ENCODE measurements around the gene RTN1. TPM values are rescaled to one million over a fixed set of nuclear protein-coding genes. Genes with fewer than 3 reads are reported as not detected.

The RTN1 gene
- total RNA-seq, 1 experiment from 2014 or later: not detected

GRCh38 chr14:59863806-59864525 is 6.6 kb downstream of the RTN1 start:
- in situ Hi-C loops (cut with HindIII; ENCODE audit: low pct_unique_long_range_greater_than_20kb, low sequenced_read_pairs): no loop called here
- DNase-seq (ENCODE audit: low read depth): no peak

DNA sequence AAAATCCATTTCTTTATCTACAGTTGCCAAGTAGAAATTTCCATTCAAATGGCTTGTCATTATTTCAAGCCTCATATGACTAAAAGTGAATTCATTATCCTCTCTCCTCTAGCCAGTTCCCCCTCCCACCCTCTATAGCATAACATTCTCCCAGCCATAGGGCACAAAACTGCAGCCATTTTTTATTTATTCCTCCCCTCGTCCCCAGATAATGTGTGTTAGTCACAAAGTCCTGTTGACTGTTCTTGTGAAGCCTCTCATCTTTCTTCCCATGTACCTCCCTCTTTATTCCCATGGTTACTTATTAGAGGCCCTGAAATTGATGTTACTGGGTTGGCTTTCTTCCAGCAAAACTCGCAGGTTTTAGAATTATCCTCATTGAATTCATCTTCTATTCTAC is 13.2 kb downstream of the RTN1 start:
- no peak for DNase-seq (ENCODE audit: low read depth)
- in situ Hi-C loops (cut with HindIII; ENCODE audit: low pct_unique_long_range_greater_than_20kb, low sequenced_read_pairs): no loop called here

DNA sequence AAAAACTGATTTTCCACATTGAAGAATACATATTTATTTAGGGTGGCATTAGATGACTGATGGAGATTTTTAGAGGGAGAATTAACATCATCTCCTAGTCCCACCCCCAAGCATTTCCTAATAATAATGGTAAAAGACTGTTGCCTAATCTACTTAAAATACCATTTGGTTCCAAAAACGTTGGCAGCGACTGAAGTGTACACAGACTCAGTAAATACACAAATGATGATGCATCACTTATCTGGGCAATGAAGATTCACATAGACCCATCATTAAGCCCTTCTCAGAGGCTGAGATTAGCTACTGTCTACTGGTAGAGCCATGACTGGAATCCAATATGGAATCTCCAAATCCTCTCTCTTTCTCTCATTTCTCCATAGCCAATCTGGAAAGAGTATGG is 18.2 kb downstream of the RTN1 start:
- DNase-seq (ENCODE audit: low read depth): no peak
- in situ Hi-C loops (cut with HindIII; ENCODE audit: low pct_unique_long_range_greater_than_20kb, low sequenced_read_pairs): no loop called here

DNA sequence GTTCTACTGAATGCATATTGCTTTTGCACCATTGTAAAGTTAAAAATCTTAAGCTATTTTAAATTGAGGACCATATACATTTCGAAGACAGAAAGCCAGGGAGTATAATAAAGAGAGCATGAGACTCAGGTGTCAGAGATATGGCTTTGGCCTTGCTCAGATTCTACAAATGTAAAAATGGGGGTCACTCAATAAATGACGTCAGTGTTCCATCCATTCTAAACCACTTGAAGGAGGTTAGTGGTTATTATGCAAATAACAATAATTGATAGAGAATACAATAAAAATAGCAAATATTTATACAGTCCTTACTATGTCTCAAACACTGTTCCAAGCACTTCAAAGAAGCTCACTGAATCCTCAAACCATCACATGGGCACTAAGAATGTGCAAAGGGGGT is 20.1 kb downstream of the RTN1 start:
- DNase-seq (ENCODE audit: low read depth): no peak
- in situ Hi-C loops (cut with HindIII; ENCODE audit: low pct_unique_long_range_greater_than_20kb, low sequenced_read_pairs): no loop called here

- in situ Hi-C loops (cut with HindIII; ENCODE audit: low pct_unique_long_range_greater_than_20kb, low sequenced_read_pairs): no loop called here
- no peak for DNase-seq (ENCODE audit: low read depth)
Measured at GRCh38 chr14:59849411-59850130, 21.0 kb downstream of the RTN1 start.

DNA sequence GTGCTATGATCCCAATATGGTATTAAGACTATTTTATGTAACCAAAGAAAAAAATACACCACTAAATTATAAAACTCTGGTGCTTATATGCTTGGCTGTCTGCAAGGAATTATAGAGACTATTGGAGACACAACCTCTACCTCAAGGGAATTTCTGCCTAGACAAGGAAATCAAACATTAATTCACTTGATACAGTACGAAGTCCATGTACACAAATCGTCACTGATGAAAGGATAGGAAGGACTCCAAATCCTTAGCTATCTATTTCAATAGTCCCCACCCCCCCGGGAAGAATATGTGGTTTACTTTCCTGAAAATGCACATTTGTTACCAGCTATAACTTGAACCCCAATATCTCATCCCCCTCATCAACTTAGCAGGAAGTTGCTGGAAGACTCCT is 21.9 kb downstream of the RTN1 start:
- in situ Hi-C loops (cut with HindIII; ENCODE audit: low pct_unique_long_range_greater_than_20kb, low sequenced_read_pairs): no loop called here

DNA sequence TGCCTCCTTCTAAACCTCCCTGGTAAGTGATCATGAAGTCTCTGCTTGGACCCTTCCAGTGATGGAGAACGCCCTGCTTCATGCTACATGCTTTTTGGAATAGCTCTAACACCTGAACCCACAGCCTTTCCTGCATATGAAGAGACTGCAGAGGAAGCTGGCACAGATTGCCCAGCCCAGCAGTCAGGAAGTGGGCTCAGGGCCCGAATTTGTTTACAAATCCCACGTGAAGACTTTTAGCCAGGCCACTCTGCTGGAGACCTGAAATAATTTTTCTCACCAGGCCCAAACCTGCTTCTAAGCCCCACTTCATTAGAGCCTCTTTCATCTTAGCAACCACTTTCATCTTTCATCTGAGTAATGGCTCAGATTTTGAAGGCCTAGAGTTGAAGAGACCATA is 22.9 kb downstream of the RTN1 start:
- in situ Hi-C loops (cut with HindIII; ENCODE audit: low pct_unique_long_range_greater_than_20kb, low sequenced_read_pairs): no loop called here

More for the DNA sequence above, 21.9 kb downstream of the RTN1 start:
- no peak for DNase-seq (ENCODE audit: low read depth)

GRCh38 chr14:59846595-59846994 is 24.0 kb downstream of the RTN1 start:
- DNase-seq (ENCODE audit: low read depth): no peak
- in situ Hi-C loops (cut with HindIII; ENCODE audit: low pct_unique_long_range_greater_than_20kb, low sequenced_read_pairs): no loop called here

More for the DNA sequence above, 22.9 kb downstream of the RTN1 start:
- DNase-seq (ENCODE audit: low read depth): no peak

DNA sequence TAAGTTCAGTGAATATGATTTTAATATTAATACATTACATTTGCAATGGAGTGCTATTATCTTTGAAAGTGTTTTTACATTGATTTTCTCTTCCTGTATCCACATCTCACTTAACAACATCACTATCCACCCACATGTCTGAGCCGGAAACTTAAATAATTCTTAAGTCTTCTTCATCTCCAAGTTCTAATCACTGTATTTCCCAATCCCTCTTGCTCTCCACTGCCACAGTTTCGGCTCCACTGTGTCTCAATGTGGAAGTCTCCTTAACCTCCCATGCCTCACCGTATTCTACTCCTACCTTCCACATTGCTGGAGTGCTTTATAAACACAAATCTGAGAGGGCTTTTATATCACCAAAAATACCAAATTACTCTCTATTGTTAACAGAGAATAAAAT is 25.3 kb downstream of the RTN1 start:
- DNase-seq (ENCODE audit: low read depth): no peak

GRCh38 chr14:59844186-59844812 is 26.3 kb downstream of the RTN1 start:
- no peak for DNase-seq (ENCODE audit: low read depth)

More for the DNA sequence above, 25.3 kb downstream of the RTN1 start:
- in situ Hi-C loops (cut with HindIII; ENCODE audit: low pct_unique_long_range_greater_than_20kb, low sequenced_read_pairs): no loop called here

DNA sequence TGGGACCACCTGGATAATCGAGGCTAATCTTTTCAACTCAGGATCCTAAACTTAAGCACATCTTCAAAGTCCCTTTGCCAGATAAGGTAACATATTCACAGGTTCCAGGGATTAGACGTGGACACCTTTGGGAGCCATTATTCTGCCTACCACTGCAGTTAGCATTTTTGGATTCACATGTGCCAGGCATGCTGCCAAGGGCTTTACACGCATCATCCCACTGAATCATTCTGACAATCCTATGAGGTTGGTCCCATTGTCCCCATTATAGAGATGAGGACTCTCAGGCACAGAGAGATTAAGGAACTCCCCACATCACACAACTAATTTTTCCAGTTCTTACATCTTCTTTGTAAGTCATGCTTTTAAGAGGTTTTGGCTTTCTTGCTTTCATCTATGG is 34.5 kb downstream of the RTN1 start:
- DNase-seq (ENCODE audit: low read depth): no peak

More at GRCh38 chr14:59844186-59844812, 26.3 kb downstream of the RTN1 start:
- in situ Hi-C loops (cut with HindIII; ENCODE audit: low pct_unique_long_range_greater_than_20kb, low sequenced_read_pairs): no loop called here

DNA sequence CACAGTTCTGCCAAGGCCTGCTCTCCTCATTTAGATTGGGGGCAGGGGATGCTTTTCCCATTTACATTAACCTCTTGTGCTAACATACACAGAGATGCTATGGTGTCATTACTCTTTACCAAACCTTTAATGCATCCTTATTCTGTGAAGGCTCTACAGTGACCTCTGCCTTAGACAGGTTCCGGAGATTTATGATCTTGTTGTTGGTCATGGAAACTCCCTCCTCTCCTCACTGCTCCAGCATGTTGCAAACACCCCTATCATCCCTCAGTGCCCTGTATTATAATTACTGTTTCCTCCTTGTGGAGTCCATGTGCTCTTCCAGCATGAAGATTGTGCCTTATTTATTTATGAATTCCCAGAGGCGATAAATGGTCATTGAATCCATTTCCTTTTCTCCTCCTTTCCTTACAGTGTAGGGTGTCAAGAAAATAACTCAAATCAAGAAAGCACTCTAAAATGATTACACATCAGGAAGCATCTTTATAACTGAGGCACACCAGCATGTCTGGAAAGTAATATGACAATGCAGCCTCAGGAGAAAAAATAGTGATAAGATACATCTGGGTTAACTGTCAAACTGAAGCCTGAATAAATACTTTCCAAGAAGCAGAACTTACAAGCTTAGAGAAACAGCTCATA is 37.8 kb downstream of the RTN1 start:
- in situ Hi-C loops (cut with HindIII; ENCODE audit: low pct_unique_long_range_greater_than_20kb, low sequenced_read_pairs): no loop called here
- no peak for DNase-seq (ENCODE audit: low read depth)

More for the DNA sequence above, 34.5 kb downstream of the RTN1 start:
- in situ Hi-C loops (cut with HindIII; ENCODE audit: low pct_unique_long_range_greater_than_20kb, low sequenced_read_pairs): no loop called here

- in situ Hi-C loops (cut with HindIII; ENCODE audit: low pct_unique_long_range_greater_than_20kb, low sequenced_read_pairs): no loop called here
- DNase-seq (ENCODE audit: low read depth): no peak
Measured at GRCh38 chr14:59831121-59831730, 39.4 kb downstream of the RTN1 start.

GRCh38 chr14:59830338-59830734 is 40.2 kb downstream of the RTN1 start:
- in situ Hi-C loops (cut with HindIII; ENCODE audit: low pct_unique_long_range_greater_than_20kb, low sequenced_read_pairs): no loop called here
- DNase-seq (ENCODE audit: low read depth): no peak

DNA sequence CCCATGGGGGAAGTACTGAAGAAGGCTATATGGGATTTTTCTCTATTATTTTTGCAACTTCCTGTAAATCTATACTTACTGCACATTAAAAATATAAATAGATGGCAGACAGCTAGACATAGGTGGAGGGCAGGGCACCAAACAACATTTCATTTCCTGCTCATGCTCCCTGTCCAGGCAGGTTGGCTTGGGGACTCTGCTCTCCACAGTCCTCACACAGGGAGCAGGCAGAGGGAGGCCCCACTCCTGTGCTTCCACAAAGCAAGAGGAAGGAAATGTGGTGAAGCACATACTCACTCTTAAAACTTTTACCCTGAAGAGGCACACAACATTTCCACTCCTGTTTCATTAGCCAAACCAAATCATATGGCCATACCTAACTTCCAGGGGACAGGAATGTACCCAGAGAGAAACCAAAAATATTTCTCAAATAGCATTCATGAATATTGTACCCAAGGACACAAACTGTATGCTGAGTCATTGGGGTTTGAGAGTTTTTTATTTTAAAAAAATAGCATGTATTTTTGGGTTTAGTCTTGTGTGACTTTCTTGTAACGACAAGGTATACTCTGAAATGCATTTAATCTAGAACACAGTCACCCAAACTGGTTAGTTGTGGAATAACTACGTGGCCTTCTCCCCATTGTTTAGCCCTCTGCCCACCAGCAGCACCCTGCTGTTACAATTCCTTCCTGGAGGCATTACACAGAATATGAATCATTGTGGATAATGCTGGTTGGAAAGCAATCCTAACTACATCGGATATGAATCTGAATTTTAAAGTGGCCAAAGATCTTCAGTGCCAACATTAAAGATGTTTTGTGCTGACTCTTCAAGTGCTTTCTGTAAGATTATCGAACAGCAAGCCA is 40.9 kb downstream of the RTN1 start:
- in situ Hi-C loops (cut with HindIII; ENCODE audit: low pct_unique_long_range_greater_than_20kb, low sequenced_read_pairs): no loop called here
- DNase-seq (ENCODE audit: low read depth): no peak

- DNase-seq (ENCODE audit: low read depth): no peak
- in situ Hi-C loops (cut with HindIII; ENCODE audit: low pct_unique_long_range_greater_than_20kb, low sequenced_read_pairs): no loop called here
Measured at GRCh38 chr14:59828276-59828675, 42.3 kb downstream of the RTN1 start.

- DNase-seq (ENCODE audit: low read depth): no peak
- in situ Hi-C loops (cut with HindIII; ENCODE audit: low pct_unique_long_range_greater_than_20kb, low sequenced_read_pairs): no loop called here
Measured at GRCh38 chr14:59827401-59827800, 43.2 kb downstream of the RTN1 start.

GRCh38 chr14:59826150-59826549 is 44.4 kb downstream of the RTN1 start:
- in situ Hi-C loops (cut with HindIII; ENCODE audit: low pct_unique_long_range_greater_than_20kb, low sequenced_read_pairs): no loop called here
- no peak for DNase-seq (ENCODE audit: low read depth)

Data from Caki2 (cell line).